RPMI7951 (cell line): Measurements from ENCODE around the gene BUD31. TPM values are rescaled to one million over a fixed set of nuclear protein-coding genes. Genes with fewer than 3 reads are reported as not detected.
"Not testable (repeated sequence)": the region's sequence is repeated elsewhere in the genome, so short reads cannot be mapped to it uniquely, and the experiment has no call there.

ENCODE experiments used
- DNase-seq: peaks from one replicate; pipeline ENCODE4 v3.0.0-alpha.2; 2012; ENCODE audit warnings: low read depth
- total RNA-seq: library from RNA; depleted of rRNA; stranded (reverse); fragments of >200 nt; shearing (Covaris generic); gene quantifications from 2 replicates; pipeline ENCODE4 v1.2.3, GENCODE V29; 2014

Gene BUD31
- total RNA-seq, 1 experiment from 2014 or later, result 240 TPM

GRCh38 chr7:99429756-99430155 is 21.0 kb downstream of the BUD31 start:
- no peak for DNase-seq

- DNase-seq, result not testable (repeated sequence)
These were observed 23.2 kb downstream of the BUD31 start for GRCh38 chr7:99431756-99432540.

- DNase-seq, result no peak
These were observed 24.4 kb downstream of the BUD31 start for GRCh38 chr7:99433158-99433557.

- peak; percentile 11 for DNase-seq
These were observed 29.3 kb downstream of the BUD31 start for GRCh38 chr7:99437946-99438572.

- peak; percentile 94 for DNase-seq
These were observed 30.1 kb downstream of the BUD31 start, which contains the start of the genes CPSF4 and PTCD1 for GRCh38 chr7:99438573-99439480. Gene CPSF4, plus strand, starts transcription at chr7:99438943. Its CDS starts 140 bp downstream, at chr7:99439083. Gene PTCD1, minus strand, starts transcription at chr7:99438798. Its CDS starts 3,556 bp downstream, at chr7:99435242.

- DNase-seq, result no peak
These were observed 31.4 kb downstream of the BUD31 start for GRCh38 chr7:99440195-99440594.

- no peak for DNase-seq
These were observed 37.3 kb downstream of the BUD31 start for GRCh38 chr7:99446096-99446495.

- no peak for DNase-seq
These were observed 39.2 kb downstream of the BUD31 start for GRCh38 chr7:99447943-99448342.

GRCh38 chr7:99448855-99449254 is 40.1 kb downstream of the BUD31 start:
- no peak for DNase-seq

- DNase-seq, result no peak
These were observed 40.6 kb downstream of the BUD31 start for GRCh38 chr7:99449326-99449725.

- no peak for DNase-seq
These were observed 43.2 kb downstream of the BUD31 start for GRCh38 chr7:99451936-99452335.

- no peak for DNase-seq
These were observed 43.8 kb downstream of the BUD31 start for GRCh38 chr7:99452541-99452940.

GRCh38 chr7:99453105-99453504 is 44.3 kb downstream of the BUD31 start:
- no peak for DNase-seq

GRCh38 chr7:99455874-99456273 is 47.1 kb downstream of the BUD31 start:
- no peak for DNase-seq

GRCh38 chr7:99456288-99456687 is 47.5 kb downstream of the BUD31 start:
- no peak for DNase-seq

GRCh38 chr7:99457050-99457649 is 48.4 kb downstream of the BUD31 start:
- no peak for DNase-seq

- DNase-seq, result no peak
These were observed 49.1 kb downstream of the BUD31 start for GRCh38 chr7:99457650-99458493.

GRCh38 chr7:99459087-99459486 is 50.3 kb downstream of the BUD31 start:
- DNase-seq, result peak; percentile 25

- no peak for DNase-seq
These were observed 51.9 kb downstream of the BUD31 start for GRCh38 chr7:99460651-99461050.

- no peak for DNase-seq
These were observed 52.5 kb downstream of the BUD31 start for GRCh38 chr7:99461221-99461620.

GRCh38 chr7:99465421-99465768 is 56.6 kb downstream of the BUD31 start:
- DNase-seq, result no peak
